ENCODE measurements around the gene SASH1.

DNA sequence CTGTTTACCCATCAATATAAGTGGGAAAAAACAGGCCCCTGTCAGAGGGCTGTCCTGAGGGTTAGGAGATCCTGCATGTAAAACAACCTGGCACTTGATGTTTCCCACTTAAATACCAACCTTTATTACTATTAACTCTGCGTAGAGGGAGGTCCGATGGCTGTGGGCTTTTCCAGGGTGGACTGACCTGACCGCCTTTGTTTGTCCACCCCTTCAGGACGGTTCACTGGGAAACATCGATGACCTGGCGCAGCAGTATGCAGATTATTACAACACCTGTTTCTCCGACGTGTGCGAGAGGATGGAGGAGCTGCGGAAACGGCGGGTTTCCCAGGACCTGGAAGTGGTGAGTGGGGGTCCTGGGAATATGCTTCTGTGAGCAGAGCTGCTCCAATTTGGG is 47.3 kb downstream of the SASH1 start:
- TF ChIP-seq, protein P1, sequence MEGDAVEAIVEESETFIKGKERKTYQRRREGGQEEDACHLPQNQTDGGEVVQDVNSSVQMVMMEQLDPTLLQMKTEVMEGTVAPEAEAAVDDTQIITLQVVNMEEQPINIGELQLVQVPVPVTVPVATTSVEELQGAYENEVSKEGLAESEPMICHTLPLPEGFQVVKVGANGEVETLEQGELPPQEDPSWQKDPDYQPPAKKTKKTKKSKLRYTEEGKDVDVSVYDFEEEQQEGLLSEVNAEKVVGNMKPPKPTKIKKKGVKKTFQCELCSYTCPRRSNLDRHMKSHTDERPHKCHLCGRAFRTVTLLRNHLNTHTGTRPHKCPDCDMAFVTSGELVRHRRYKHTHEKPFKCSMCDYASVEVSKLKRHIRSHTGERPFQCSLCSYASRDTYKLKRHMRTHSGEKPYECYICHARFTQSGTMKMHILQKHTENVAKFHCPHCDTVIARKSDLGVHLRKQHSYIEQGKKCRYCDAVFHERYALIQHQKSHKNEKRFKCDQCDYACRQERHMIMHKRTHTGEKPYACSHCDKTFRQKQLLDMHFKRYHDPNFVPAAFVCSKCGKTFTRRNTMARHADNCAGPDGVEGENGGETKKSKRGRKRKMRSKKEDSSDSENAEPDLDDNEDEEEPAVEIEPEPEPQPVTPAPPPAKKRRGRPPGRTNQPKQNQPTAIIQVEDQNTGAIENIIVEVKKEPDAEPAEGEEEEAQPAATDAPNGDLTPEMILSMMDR (conservative IDR thresholded peaks at IDR 0.05; ENCODE audit: low read depth, low read length), result no peak
- TF ChIP-seq EZH2 (IDR thresholded peaks at IDR 0.05; ENCODE audit: borderline replicate concordance, low read depth, low read length, poor library complexity, severe bottlenecking), result no peak

Measured in A673 (cell line).